ENCODE data around the gene EXTL1. TPM values are rescaled to one million over a fixed set of nuclear protein-coding genes. Genes with fewer than 3 reads are reported as not detected.
"Not testable (repeated sequence)": the region's sequence is repeated elsewhere in the genome, so short reads cannot be mapped to it uniquely, and the experiment has no call there.

The EXTL1 gene
- 1.6 TPM for polyA plus RNA-seq (2013, experiment 1 of 2; ENCODE audit: insufficient read length)
- polyA plus RNA-seq (2013, experiment 2 of 2; ENCODE audit: insufficient read length): 2.7 TPM

- DNase-seq: peak; percentile 59
Measured at GRCh38 chr1:26021647-26022403, at the start of gene EXTL1. TSS of gene EXTL1 (plus strand) at chr1:26021775. CDS start at chr1:26022647, 872 bp downstream.

- no peak for DNase-seq
Measured at GRCh38 chr1:25971811-25972180, 49.8 kb upstream of the EXTL1 start.

GRCh38 chr1:25973610-25974321 lies 47.8 kb upstream of the EXTL1 start:
- DNase-seq: no peak

DNA sequence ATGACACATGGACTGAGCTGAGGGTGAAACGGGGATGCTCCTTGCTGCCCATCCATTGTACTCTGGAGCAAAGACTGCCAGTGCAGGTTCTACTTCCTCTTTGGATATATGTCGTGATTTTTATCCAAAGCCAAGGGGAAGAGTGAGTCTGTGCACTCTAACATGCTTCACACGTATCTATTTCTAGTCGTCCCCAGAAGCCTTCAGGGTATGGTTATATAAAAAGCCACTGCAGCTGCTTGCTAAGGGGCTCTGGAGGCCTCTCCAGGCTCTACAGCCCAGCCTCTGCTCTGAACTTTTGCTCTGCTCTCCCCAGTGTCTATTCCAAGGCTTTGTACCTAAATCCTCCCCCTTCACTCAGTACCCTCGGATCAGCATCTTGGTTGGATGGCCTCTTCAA lies 43.8 kb upstream of the EXTL1 start:
- DNase-seq: no peak

DNA sequence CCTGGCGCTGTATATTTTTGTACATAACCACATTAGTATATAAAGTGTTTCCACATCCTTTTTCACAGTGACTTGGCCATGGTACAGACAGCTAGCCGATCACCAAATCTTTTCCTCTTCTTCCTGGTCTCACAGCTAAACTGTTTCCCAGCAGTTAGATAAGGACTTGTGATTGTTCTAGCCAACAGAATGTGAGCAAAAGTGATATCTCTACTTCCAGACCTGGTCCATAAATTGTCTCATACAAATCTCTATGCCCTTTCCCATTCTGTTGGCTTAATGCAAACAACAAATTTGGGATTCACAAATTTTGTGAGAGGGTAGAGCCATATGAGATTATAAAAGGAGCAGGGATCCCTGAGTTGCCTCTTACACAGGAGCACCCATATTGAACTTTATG lies 43.2 kb upstream of the EXTL1 start:
- DNase-seq: no peak

- DNase-seq: no peak
Measured at GRCh38 chr1:25979210-25979609, 42.4 kb upstream of the EXTL1 start.

GRCh38 chr1:25985171-25985570 lies 36.4 kb upstream of the EXTL1 start:
- no peak for DNase-seq

DNA sequence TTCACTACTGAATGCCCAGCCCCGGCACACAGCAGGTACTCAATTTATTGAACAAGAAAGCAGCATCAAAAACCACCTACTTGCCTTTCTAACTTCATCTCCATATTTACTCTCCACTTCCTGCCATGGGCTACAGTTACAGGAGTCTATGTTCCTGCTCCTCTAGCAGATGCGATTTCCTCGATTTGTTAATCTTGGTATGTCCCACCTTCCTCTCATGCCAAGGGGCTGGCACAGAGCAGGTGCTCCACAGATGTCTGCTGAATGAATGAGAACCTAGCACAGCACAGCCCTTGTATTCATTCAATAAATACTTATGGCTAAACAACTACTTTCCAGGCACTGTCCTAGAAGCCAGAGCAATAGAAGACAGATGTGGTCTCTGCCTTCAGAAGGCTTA lies 35.9 kb upstream of the EXTL1 start:
- DNase-seq: no peak

DNA sequence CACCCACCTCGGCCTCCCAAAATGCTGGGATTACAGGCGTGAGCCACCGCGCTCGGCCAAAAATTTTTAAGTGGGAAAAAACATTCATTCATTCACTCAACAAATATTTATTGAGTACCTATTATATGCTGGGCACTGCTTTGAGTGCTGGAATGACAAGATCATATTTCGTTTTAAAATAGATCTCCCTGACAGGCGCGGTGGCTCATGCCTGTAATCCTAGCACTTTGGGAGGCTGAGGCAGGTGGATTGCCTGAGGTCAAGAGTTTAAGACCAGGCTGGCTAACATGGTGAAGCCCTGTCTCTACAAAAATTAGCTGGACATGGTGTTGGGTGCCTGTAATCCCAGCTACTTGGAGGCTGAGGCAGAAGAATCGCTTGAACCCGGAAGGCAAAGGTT lies 34.8 kb upstream of the EXTL1 start:
- not testable (repeated sequence) for DNase-seq

- DNase-seq: no peak
Measured at GRCh38 chr1:25987951-25988350, 33.6 kb upstream of the EXTL1 start.

- DNase-seq: no peak
Measured at GRCh38 chr1:25989440-25990234, 31.9 kb upstream of the EXTL1 start.

DNA sequence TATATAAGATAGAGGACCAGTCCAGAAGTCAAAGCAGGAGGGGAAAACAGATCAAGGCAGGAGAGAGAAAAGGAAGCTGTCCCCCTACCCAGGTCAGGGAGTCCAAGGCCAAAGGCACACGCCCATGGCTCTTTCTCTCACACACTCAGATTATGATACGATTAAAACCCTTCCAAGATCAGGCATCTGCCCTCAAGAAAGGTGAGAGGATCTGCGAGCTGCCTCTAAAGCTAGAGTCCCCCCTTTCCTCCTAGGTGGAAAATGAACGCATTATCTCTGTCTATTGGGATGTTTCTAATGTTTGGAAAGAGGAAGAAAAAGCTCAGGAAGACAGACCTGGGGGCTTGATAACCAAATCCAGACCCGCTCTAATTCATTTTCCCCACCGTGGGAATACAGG lies 31.3 kb upstream of the EXTL1 start:
- no peak for DNase-seq

- no peak for DNase-seq
Measured at GRCh38 chr1:25990702-25991395, 30.7 kb upstream of the EXTL1 start.

DNA sequence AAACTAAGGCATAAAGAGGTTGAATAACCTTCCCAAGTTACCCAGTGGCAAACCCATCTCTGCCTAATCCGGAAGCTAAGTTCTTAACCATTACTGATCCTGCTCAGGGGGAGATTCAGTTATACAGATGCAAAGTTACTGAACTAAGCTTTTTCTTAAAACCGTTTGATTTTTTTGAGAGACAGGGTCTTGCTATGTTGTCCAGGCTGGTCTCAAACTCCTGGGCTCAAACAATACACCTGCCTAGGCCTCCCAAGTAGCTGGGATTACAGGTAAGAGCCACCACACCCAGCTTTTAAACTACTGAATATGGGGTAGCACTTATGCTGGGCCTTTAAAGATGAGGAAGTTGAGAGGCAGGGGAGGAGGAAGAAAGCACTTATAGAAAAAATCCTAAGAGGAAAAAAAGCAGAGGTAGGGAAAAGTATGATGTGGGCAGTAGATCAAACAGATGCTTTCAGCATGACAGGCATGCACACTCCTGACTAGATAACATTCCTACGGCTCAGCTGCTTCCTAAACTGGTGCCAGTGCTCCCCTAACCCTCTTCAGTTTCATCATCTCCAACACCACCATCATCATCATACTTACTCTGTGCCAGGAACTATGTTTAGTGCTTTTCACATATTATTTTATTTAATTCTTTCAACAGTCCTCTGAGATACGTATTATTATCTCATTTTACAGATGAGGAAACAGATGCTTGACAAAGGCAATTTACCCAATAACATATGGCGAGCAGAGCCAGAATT lies 29.5 kb upstream of the EXTL1 start:
- no peak for DNase-seq

GRCh38 chr1:25992689-25993171 lies 28.8 kb upstream of the EXTL1 start:
- no peak for DNase-seq

GRCh38 chr1:25993197-25993951 lies 28.2 kb upstream of the EXTL1 start:
- DNase-seq: no peak

DNA sequence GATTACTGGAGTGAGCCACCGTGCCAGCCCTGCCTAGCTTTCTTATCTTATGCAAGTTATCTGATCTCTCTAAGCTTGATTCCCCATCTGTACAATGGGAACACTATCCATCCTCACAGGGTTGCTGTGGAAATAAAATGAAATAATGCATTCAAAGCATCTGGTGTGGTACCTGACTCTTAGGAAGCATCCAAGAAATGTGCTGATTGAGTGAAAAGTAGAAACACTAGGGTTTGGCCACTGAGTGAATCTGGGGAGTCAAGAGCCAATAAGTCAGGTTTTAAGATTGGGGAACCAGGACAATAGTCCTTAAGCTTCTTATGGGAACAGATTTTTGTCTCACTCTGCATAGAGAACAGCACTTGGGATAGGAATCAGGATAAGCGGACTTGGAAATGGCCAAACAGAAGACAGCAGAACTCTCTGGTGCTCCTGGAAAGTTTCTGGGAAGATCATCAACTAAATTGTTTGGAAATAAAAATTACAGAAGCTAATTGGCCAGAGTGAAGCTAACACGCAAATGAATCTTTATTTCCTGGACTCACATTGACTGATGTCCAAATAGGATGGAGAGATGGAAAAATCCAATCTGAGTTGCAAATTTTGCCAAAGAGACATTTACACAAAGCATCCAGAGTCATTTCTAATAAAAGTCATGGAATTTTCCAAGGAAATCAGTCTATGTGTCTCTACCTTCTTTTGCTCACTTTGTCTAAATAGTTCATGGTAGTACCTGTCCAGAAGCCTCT lies 27.0 kb upstream of the EXTL1 start:
- DNase-seq: no peak

DNA sequence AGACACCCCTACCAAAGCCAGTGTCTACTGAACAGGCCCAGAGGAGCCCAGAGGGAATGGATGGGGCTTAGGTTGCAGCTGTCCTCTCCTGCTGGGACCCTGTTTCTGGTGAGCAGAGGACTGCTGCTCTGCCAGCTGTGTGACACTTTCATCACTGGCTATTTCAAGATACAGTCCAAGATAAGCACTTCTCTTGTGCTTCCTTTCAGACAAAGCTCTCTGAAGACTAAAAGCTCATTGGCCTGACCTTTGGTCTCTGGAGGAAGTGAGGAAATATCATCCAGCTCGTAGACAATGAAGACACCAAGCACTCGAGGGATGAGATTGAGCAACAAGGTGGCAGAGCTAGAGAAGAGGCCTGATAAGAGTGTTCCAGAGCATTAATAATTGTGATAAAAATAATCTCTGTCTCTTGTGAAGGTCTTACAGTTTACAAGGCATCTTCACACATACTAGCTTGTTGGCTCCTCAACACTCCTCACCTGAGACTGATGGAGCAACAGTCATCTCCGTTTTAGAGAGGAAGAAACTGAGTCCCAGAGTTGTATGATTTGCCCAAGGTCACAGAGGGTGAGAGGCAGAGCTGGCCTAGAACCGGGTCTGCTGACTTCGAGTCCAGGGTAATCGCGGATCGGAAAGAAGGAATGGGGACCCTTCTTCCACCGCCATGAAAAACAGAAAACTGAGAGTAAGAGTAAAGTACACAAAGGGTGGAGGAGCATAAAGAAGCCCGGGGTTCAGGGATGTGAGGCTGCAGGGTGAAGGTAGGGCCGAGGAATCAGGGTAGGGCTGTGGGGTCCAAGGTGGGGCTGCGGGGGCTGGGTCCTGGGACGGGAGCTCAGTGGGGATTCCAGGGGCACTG lies 24.4 kb upstream of the EXTL1 start:
- DNase-seq: no peak

All from fibroblast of skin of scalp (primary cell).